Panc1 (cell line): Measurements from ENCODE around the gene TSPAN7. TPM values are rescaled to one million over a fixed set of nuclear protein-coding genes. Genes with fewer than 3 reads are reported as not detected.

Experiments
- ATAC-seq: fragments of 200-7000 bp; cut with Tn5 transposase; 2 replicates; pipeline ENCODE4 v1.9.1; 2020; ENCODE audit warnings: mild to moderate bottlenecking, moderate library complexity
- BruUV-seq: library from RNA; stranded (reverse); fragments of 400-500 nt; replicated peaks from 2 replicates; lab custom pipeline; 2021; lab: Mats Ljungman, UMichigan
- CTCF ChIA-PET: fragments of 300-600 bp; sonication (Branson Sonifier 250); formaldehyde crosslinking; loops from one replicate; lab custom pipeline; 2022; ENCODE audit warnings: antibody characterized with exemption; lab: Charles Lee
- POLR2A ChIA-PET: fragments of 300-600 bp; sonication (Branson Sonifier 250); formaldehyde crosslinking; loops from one replicate; lab custom pipeline; 2022; ENCODE audit warnings: antibody characterized with exemption; lab: Charles Lee
- DNase-seq: peaks from one replicate; pipeline ENCODE4 v3.0.0-alpha.2; 2010; ENCODE audit warnings: low read depth, low spot score
- H3K27ac ChIP-seq: 2 replicates; pipeline ENCODE4 v1.5.1; 2011; ENCODE audit warnings: mild to moderate bottlenecking, low read length, inconsistent platforms
- H3K27me3 ChIP-seq: fragments of 200-500 bp; sonication (Bioruptor generic); 2 replicates; pipeline ENCODE4 v1.6.0; 2014; ENCODE audit warnings: low read length, inconsistent platforms; ENCODE audit not compliant: control insufficient read depth, insufficient read depth
- H3K36me3 ChIP-seq: fragments of 200-500 bp; sonication (Bioruptor generic); 2 replicates; pipeline ENCODE4 v1.5.1; 2014; ENCODE audit warnings: inconsistent platforms, mild to moderate bottlenecking, low read length, moderate library complexity; ENCODE audit not compliant: control insufficient read depth, insufficient read depth
- H3K4me1 ChIP-seq: 2 replicates; pipeline ENCODE4 v1.5.1; 2011; ENCODE audit warnings: inconsistent platforms, mild to moderate bottlenecking, low read length, moderate library complexity; ENCODE audit not compliant: control insufficient read depth, insufficient read depth
- H3K4me3 ChIP-seq, 2 experiments: 2 replicates each; pipeline ENCODE4 v1.5.1; 2011 to 2012; ENCODE audit warnings: low read depth in 2 of 2, low read length in 2 of 2, mild to moderate bottlenecking in 2 of 2, inconsistent platforms in 1 of 2, moderate library complexity in 1 of 2
- H3K9me3 ChIP-seq: fragments of 200-500 bp; sonication (Bioruptor generic); 2 replicates; pipeline ENCODE4 v1.5.1; 2014; ENCODE audit warnings: low read depth, mild to moderate bottlenecking, inconsistent platforms, low read length, moderate library complexity; ENCODE audit not compliant: control insufficient read depth, insufficient read depth
- POLR2AphosphoS5 ChIP-seq: IDR thresholded peaks from 2 replicates; pipeline ENCODE4 v1.6.1; 2012; ENCODE audit warnings: mild to moderate bottlenecking, low read depth, low read length, moderate library complexity
- REST ChIP-seq, 2 experiments: IDR thresholded peaks; 2 replicates each; pipeline ENCODE4 v1.6.1; 2011 to 2012; ENCODE audit warnings: low read depth in 2 of 2, control low read depth in 1 of 2, low read length in 1 of 2, mild to moderate bottlenecking in 1 of 2, moderate library complexity in 1 of 2; ENCODE audit not compliant: insufficient read depth in 1 of 2
- SIN3A ChIP-seq: IDR thresholded peaks from 2 replicates; pipeline ENCODE4 v1.6.1; 2012; ENCODE audit warnings: low read depth, mild to moderate bottlenecking, low read length, moderate library complexity, borderline replicate concordance; ENCODE audit not compliant: insufficient read depth
- TCF7L2 ChIP-seq: IDR thresholded peaks from 2 replicates; pipeline ENCODE4 v1.6.1; 2011; ENCODE audit warnings: mild to moderate bottlenecking, low read depth, low read length, inconsistent platforms
- in situ Hi-C: cut with HindIII; loops from 2 replicates; pipeline ENCODE4 v1.10.0; 2016; ENCODE audit warnings: low sequenced_read_pairs, low pct_unique_long_range_greater_than_20kb
- intact Hi-C: fragments of 100-400 bp; cut with micrococcal nuclease; formaldehyde crosslinking; loops from one replicate; pipeline ENCODE4 v1.10.0; 2022; ENCODE audit not compliant: unreplicated experiment
- total RNA-seq: library from RNA; stranded (reverse); gene quantifications from one replicate; pipeline ENCODE4 v1.2.1, GENCODE V29; 2021; ENCODE audit not compliant: unreplicated experiment
- TF ChIP-seq, protein P1 (sequence below): fragments of 450-650 bp; IDR thresholded peaks from 2 replicates; pipeline ENCODE4 v1.5.1; 2017; ENCODE audit warnings: mild to moderate bottlenecking

TSPAN7 gene
- total RNA-seq, 1 experiment from 2014 or later = 0.13 TPM

GRCh38 chrX:38699696-38700095 is 138.4 kb downstream of the TSPAN7 start:
- in situ Hi-C loops (no loop called here), intact Hi-C loops (no loop called here)
- POLR2A ChIA-PET = no interaction called here
- no peak overlapping the region for H3K27ac ChIP-seq
- no TSS peak for BruUV-seq
- no peaks in the 10 kb centered on the region for H3K9me3 ChIP-seq
- CTCF ChIA-PET = no interaction called here
- ATAC-seq (no peak), DNase-seq (no peak)
- TF ChIP-seq, protein P1, sequence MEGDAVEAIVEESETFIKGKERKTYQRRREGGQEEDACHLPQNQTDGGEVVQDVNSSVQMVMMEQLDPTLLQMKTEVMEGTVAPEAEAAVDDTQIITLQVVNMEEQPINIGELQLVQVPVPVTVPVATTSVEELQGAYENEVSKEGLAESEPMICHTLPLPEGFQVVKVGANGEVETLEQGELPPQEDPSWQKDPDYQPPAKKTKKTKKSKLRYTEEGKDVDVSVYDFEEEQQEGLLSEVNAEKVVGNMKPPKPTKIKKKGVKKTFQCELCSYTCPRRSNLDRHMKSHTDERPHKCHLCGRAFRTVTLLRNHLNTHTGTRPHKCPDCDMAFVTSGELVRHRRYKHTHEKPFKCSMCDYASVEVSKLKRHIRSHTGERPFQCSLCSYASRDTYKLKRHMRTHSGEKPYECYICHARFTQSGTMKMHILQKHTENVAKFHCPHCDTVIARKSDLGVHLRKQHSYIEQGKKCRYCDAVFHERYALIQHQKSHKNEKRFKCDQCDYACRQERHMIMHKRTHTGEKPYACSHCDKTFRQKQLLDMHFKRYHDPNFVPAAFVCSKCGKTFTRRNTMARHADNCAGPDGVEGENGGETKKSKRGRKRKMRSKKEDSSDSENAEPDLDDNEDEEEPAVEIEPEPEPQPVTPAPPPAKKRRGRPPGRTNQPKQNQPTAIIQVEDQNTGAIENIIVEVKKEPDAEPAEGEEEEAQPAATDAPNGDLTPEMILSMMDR = no peak
- TF ChIP-seq POLR2AphosphoS5 = no peak
- no peak for TF ChIP-seq REST (IDR thresholded peaks at IDR 0.05; ENCODE audit: insufficient read depth in 1 of 2, low read depth in 2 of 2, low read length in 1 of 2)
- no peak for TF ChIP-seq SIN3A
- TF ChIP-seq TCF7L2 = no peak
- no peaks in the 10 kb centered on the region for H3K27me3 ChIP-seq
- H3K4me1 ChIP-seq = no peaks in the 10 kb centered on the region
- no peaks in the 10 kb centered on the region for H3K36me3 ChIP-seq
- H3K4me3 ChIP-seq = no peak overlapping the region

DNA sequence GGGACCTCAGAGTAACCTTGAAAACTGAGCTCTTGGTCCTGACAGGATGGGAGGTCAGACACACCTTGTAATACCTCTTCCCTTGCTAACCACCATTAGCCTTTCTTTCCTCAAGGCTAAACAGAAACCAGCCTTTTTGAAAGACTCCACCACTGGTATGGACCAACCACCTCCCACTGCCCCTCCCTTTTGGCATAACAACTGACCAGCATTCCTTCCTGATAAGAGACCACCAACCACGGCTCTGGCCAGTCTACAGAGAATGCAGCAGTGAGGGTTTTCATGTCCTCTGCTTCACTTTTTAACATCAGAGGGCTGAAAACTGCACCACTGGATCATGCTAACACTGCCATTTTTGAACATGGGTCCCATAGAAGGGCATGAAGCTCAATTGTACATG is 139.7 kb downstream of the TSPAN7 start:
- H3K27ac ChIP-seq = no peak overlapping the region
- H3K9me3 ChIP-seq = no peaks in the 10 kb centered on the region
- H3K4me3 ChIP-seq = no peak overlapping the region
- no peaks in the 10 kb centered on the region for H3K4me1 ChIP-seq
- no peaks in the 10 kb centered on the region for H3K36me3 ChIP-seq
- H3K27me3 ChIP-seq = no peaks in the 10 kb centered on the region
- in situ Hi-C loops (no loop called here), intact Hi-C loops (no loop called here)
- CTCF ChIA-PET = no interaction called here
- TF ChIP-seq SIN3A (no peak), REST (IDR thresholded peaks at IDR 0.05; ENCODE audit: insufficient read depth in 1 of 2, low read depth in 2 of 2, low read length in 1 of 2) (no peak), TCF7L2 (no peak), POLR2AphosphoS5 (no peak)
- TF ChIP-seq, protein P1 = no peak
- POLR2A ChIA-PET = no interaction called here
- DNase-seq = no peak
- no TSS peak for BruUV-seq
- ATAC-seq = no peak
